CD4-positive, alpha-beta T cell treated with Interleukin-12 subunit alpha and Interleukin-12 subunit beta, for 1 hour (primary cell): ENCODE measurements around the gene PXMP4.

Experiments
- DNase-seq: peaks from one replicate; pipeline ENCODE4 v3.0.0-alpha.2; 2020

Gene PXMP4

DNA sequence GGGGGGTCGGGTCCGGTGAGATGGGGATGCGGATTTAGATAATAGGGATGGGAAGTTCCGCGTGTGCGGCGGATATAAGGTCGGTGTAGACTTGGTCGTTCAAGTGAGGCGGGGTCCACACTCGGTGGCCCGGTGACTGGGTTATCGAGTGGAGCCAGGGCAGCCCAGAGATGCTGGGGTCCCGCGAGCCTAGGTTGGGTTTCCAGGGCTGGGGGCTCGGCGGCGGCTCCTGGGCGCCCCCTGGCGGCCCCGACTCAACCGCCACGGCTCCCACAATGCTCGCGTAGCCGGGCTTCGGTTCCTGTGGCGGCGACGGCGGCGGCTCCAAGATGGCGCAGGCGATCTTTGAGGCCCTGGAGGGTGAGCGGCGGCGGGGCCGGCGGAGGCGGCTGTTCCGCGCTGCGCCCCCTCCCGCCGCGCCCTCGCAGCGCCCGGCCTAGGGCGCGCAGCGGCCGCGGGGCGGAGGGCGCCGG, 11.6 kb upstream of the PXMP4 start, which contains the start of gene ZNF341:
TSS of gene ZNF341 (plus strand) at position 304 of the 473 bp plus-strand sequence. CDS start at position 330, 26 bp downstream.
- peak; percentile 93 for DNase-seq

- DNase-seq = peak; percentile 7
Observed at GRCh38 chr20:33730946-33731692, 11.0 kb upstream of the PXMP4 start.

- DNase-seq = no peak
Observed at GRCh38 chr20:33729101-33729500, 9.0 kb upstream of the PXMP4 start.

- no peak for DNase-seq
Observed at GRCh38 chr20:33728463-33728862, 8.4 kb upstream of the PXMP4 start.

DNA sequence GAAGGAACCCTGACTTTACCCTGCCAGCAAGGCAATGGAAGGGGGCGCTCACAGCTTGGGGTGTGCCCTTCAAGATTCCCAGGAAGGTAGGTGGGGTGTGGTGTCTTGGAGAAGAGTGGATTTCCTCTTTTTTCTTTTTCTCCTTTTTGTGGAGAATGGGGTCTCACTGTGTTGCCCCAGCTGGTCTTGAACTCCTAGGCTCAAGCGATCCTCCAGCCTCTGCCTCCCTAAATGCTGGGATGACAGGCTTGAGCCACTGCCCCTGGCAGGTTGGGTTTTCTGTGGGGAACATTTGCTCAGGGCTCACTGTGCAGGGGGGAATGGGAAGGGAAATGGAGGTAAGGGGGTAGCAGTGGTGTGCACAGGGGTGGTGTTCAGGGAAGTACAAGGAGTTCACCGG, 7.7 kb upstream of the PXMP4 start:
- no peak for DNase-seq

GRCh38 chr20:33727115-33727479, 7.0 kb upstream of the PXMP4 start:
- no peak for DNase-seq

GRCh38 chr20:33725607-33726264, 5.6 kb upstream of the PXMP4 start:
- no peak for DNase-seq

- DNase-seq = no peak
Observed at GRCh38 chr20:33724439-33725094, 4.5 kb upstream of the PXMP4 start.

DNA sequence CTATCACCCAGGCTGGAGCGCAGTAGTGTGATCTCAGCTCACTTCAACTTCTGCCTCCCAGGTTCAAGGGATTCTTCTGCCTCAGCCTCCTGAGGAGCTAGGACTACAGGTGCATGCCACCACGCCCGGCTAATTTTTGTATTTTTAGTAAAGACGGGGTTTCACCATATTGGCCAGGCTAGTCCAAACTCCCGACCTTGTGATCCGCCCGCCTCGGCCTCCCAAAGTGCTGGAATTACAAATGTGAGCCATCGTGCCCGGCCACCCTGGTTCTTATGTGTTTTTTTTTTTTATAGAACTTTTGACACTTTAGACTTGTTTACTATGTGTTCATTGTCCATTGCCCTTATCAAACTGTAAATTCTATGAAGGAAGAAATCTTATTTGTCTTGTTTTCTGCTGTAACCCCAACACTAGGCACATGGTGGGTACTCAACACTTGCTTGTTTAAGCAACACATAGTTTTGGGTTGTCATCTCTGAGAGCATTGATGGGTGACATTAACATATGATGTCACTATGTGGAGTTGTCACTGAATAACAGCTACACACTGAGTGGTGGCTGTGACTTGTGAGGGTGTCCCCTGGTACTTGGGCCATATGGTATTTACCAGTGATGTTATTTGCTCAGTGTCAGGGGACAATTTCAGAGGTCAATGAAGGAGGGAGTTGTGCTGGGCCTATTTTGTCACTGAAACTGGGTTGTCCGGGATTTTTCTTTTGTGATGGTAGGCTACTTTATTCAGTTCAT, 1.5 kb upstream of the PXMP4 start:
- DNase-seq = no peak

DNA sequence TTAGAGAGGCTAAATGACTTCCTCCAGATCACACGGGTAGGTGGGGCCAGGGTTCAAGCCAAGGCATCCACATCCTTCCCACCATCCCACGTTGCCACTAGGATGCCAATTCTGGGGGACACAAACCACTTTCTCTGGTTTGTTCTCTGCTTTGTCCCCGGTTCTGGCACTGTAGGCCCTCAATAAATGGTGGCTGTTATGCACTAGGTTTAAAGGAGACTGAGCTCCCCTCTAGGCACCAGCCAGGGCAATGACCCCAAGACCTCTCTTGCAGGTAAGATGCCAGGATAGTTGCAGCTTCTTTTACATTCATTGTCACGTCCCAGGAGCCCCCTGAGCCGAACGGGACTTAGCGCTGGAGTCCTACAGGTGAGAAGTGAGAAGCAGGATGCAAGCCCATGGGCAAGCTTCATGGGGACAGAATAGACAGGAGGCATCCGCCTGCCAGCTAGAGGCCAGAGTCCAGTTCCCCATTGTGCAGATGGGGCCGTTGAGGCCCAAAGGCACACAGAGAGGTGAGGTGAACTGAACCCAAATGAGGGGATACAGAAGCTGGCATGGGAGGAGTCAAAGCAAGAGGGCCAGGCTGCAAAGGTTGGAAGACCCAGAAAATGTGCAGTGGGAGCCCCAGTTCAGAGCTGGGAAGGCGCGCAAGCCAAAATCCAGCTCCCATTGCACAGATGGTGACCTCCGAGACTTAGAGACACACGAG, 677 bp downstream of the PXMP4 start:
- no peak for DNase-seq

- no peak for DNase-seq
Observed at GRCh38 chr20:33716498-33716897, 3.6 kb downstream of the PXMP4 start.

GRCh38 chr20:33713865-33714367, 6.2 kb downstream of the PXMP4 start:
- DNase-seq = no peak

DNA sequence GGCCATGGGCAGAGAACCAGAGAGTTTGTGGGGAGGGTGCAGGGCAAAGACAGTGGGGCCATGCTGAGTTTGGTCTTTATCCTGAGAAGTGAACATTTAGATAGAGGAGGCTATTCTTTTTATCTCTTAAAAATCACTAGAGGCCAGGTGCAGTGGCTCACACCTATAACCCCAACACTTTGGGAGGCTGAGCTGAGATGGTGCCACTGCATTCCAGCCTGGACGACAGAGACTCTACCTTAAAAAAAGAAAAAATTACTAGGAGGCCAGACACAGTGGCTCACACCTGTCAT, 8.7 kb downstream of the PXMP4 start:
- DNase-seq = no peak

GRCh38 chr20:33710681-33711445, 9.2 kb downstream of the PXMP4 start:
- no peak for DNase-seq

DNA sequence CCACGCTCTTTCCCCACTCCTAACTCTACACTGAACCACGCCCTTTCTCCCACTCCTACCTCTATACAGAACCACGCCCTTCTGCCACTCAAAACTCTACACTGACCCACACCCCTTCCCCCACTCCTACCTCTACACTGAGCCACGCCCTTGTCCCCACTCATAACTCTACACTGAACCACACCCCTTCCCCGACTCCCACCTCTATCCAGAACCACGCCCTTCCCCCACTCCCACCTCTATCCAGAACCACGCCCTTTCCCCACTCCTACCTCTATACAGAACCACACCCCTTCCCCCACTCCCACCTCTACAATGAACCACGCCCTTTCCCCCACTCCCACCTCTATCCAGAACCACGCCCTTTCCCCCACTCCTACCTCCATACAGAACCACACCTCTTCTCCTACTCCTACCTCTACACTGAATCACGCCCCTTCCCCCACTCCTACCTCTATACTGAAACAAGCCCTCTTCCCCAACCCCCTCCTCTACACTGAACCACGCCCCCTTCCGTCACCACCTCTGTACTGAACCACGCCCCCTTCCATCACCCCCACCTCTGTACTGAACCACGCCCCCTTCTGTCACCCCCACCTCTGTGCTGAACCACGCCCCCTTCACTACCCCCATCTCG, 10.1 kb downstream of the PXMP4 start:
- DNase-seq = no peak

- no peak for DNase-seq
Observed at GRCh38 chr20:33709398-33709797, 10.7 kb downstream of the PXMP4 start.

- no peak for DNase-seq
Observed at GRCh38 chr20:33707668-33708067, 12.4 kb downstream of the PXMP4 start.

GRCh38 chr20:33704197-33704924, 15.7 kb downstream of the PXMP4 start:
- DNase-seq = no peak

GRCh38 chr20:33703498-33704137, 16.5 kb downstream of the PXMP4 start:
- DNase-seq = no peak

DNA sequence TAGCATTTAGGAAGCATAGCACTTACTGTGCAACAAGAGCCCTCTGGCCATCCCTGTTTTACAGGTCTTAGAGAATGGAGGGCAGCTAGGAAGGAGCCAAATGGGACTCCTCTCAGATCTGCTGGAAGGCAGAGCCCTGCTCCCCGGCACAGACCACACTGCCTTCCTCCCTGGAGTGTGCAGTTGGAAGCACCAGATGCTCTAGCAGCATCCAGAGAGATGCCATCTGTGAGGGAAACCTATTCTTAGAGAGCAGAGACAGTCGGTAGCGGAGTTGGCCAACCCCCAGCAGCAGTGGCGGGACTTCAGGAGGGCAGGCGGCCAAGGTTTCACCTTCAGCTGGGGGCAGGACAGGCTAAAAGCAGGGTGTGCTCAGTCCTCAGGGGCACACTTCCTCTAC, 17.2 kb downstream of the PXMP4 start:
- no peak for DNase-seq
